A172 (cell line): Measurements from ENCODE around the gene RRAS. TPM values are rescaled to one million over a fixed set of nuclear protein-coding genes. Genes with fewer than 3 reads are reported as not detected.

Source experiments
- DNase-seq: peaks from one replicate; pipeline ENCODE4 v3.0.0-alpha.2; 2015; ENCODE audit warnings: low spot score
- total RNA-seq: library from RNA; depleted of rRNA; stranded (reverse); fragments of >200 nt; shearing (Covaris generic); gene quantifications from 2 replicates; pipeline ENCODE4 v1.2.3, GENCODE V29; 2014; rRNA removed

RRAS gene
- total RNA-seq, 1 experiment from 2014 or later = 32.0 TPM

- no peak for DNase-seq
Measured at GRCh38 chr19:49595819-49596404, 44.0 kb downstream of the RRAS start.

GRCh38 chr19:49594993-49595818, 44.7 kb downstream of the RRAS start:
- DNase-seq = no peak

- DNase-seq = no peak
Measured at GRCh38 chr19:49594157-49594992, 45.6 kb downstream of the RRAS start.

GRCh38 chr19:49593233-49594113, 46.5 kb downstream of the RRAS start:
- peak; percentile 72 for DNase-seq

- DNase-seq = no peak
Measured at GRCh38 chr19:49592486-49593232, 47.3 kb downstream of the RRAS start.

GRCh38 chr19:49591731-49592485, 48.0 kb downstream of the RRAS start:
- DNase-seq = peak; percentile 50

GRCh38 chr19:49590971-49591730, 48.8 kb downstream of the RRAS start, which contains the start of gene PRR12:
Gene PRR12 (plus strand): TSS chr19:49591182. CDS start chr19:49591655, 473 bp downstream.
- DNase-seq = peak; percentile 64

- peak; percentile 96 for DNase-seq
Measured at GRCh38 chr19:49590071-49590970, 49.6 kb downstream of the RRAS start.

- no peak for DNase-seq
Measured at GRCh38 chr19:49589502-49589905, 50.4 kb downstream of the RRAS start.

GRCh38 chr19:49588365-49589122, 51.4 kb downstream of the RRAS start:
- DNase-seq = no peak

GRCh38 chr19:49587227-49587626, 52.7 kb downstream of the RRAS start:
- DNase-seq = no peak

Other genes starting within 250 kb of the RRAS start
- not detected in 2 replicates for gene PTH2, start 216.7 kb downstream of the RRAS start, total RNA-seq
- gene GFY, start 214.8 kb downstream of the RRAS start, total RNA-seq = not detected in 2 replicates
- 0.12 TPM in 1 of 2 replicates, not detected in the other for gene SLC17A7, start 198.6 kb downstream of the RRAS start, total RNA-seq
- gene PIH1D1, start 188.3 kb downstream of the RRAS start, total RNA-seq = 103 and 119 TPM in 2 replicates
- gene ALDH16A1, start 186.9 kb downstream of the RRAS start, total RNA-seq = 41.6 and 47.0 TPM in 2 replicates
- 4.7 and 6.2 TPM in 2 replicates for gene FLT3LG, start 165.9 kb downstream of the RRAS start, total RNA-seq
- 1,452 and 1,525 TPM in 2 replicates for gene RPL13A, start 152.5 kb downstream of the RRAS start, total RNA-seq
- 2,104 and 3,140 TPM in 2 replicates for gene RPS11, start 143.7 kb downstream of the RRAS start, total RNA-seq
- gene FCGRT, start 127.5 kb downstream of the RRAS start, total RNA-seq = 0.17 and 0.77 TPM in 2 replicates
- gene RCN3, start 112.1 kb downstream of the RRAS start, total RNA-seq = 0.46 TPM in 1 of 2 replicates, not detected in the other
- gene NOSIP, start 59.6 kb downstream of the RRAS start, total RNA-seq = 131 and 142 TPM in 2 replicates
- 0.43 and 0.79 TPM in 2 replicates for gene PRRG2, start 58.8 kb downstream of the RRAS start, total RNA-seq
- 2.3 and 4.7 TPM in 2 replicates for gene PRR12, start 49.0 kb downstream of the RRAS start, total RNA-seq
- gene SCAF1, start 2.1 kb upstream of the RRAS start, total RNA-seq = 28.8 and 31.9 TPM in 2 replicates
- gene IRF3, start 25.7 kb upstream of the RRAS start, total RNA-seq = 72.2 and 75.6 TPM in 2 replicates
- 21.8 and 24.5 TPM in 2 replicates for gene BCL2L12, start 25.8 kb upstream of the RRAS start, total RNA-seq
- 485 and 504 TPM in 2 replicates for gene PRMT1, start 37.1 kb upstream of the RRAS start, total RNA-seq
- gene ADM5, start 49.5 kb upstream of the RRAS start, total RNA-seq = 2.7 and 3.2 TPM in 2 replicates
- gene CPT1C, start 51.0 kb upstream of the RRAS start, total RNA-seq = 0.53 and 6.1 TPM in 2 replicates
- not detected in 2 replicates for gene TSKS, start 123.2 kb upstream of the RRAS start, total RNA-seq
- 116 and 130 TPM in 2 replicates for gene AP2A1, start 126.9 kb upstream of the RRAS start, total RNA-seq
- 17.6 and 19.0 TPM in 2 replicates for gene FUZ, start 173.1 kb upstream of the RRAS start, total RNA-seq
- gene MED25, start 178.1 kb upstream of the RRAS start, total RNA-seq = 28.6 and 34.8 TPM in 2 replicates
- 119 and 139 TPM in 2 replicates for gene PTOV1, start 211.0 kb upstream of the RRAS start, total RNA-seq
- 50.7 and 63.0 TPM in 2 replicates for gene PNKP, start 227.4 kb upstream of the RRAS start, total RNA-seq
- 19.2 and 22.7 TPM in 2 replicates for gene AKT1S1, start 237.2 kb upstream of the RRAS start, total RNA-seq
- 10.1 and 11.9 TPM in 2 replicates for gene TBC1D17, start 237.6 kb upstream of the RRAS start, total RNA-seq